Nephron (organoid): ENCODE data around the gene EFNA2.
"Not testable (repeated sequence)": the region's sequence is repeated elsewhere in the genome, so short reads cannot be mapped to it uniquely, and the experiment has no call there.

Source experiments
- H3K27ac Mint-ChIP-seq, 3 experiments: 2 replicates each; pipeline ENCODE4 v1.8.0; 2020; ENCODE audit warnings: mixed read lengths in 3 of 3, mild to moderate bottlenecking in 2 of 3, moderate library complexity in 1 of 3
- H3K27me3 Mint-ChIP-seq: 2 replicates; pipeline ENCODE4 v1.8.0; 2021; ENCODE audit warnings: low read depth, mild to moderate bottlenecking, moderate library complexity, mixed read lengths
- H3K36me3 Mint-ChIP-seq: 2 replicates; pipeline ENCODE4 v1.8.0; 2020; ENCODE audit warnings: low read depth, mixed read lengths
- H3K4me1 Mint-ChIP-seq: 2 replicates; pipeline ENCODE4 v1.8.0; 2020; ENCODE audit warnings: mixed read lengths
- H3K4me3 Mint-ChIP-seq, 3 experiments: 2 replicates each; pipeline ENCODE4 v1.8.0; 2020; ENCODE audit warnings: mild to moderate bottlenecking in 3 of 3, mixed read lengths in 3 of 3, moderate library complexity in 2 of 3
- H3K9me3 Mint-ChIP-seq: 2 replicates; pipeline ENCODE4 v1.8.0; 2020; ENCODE audit warnings: mixed read lengths
- TF ChIP-seq, protein P1 (sequence below), 3 experiments: fragments of 200-600 bp; sonication (generic); IDR thresholded peaks; one replicate each; pipeline ENCODE4 v1.5.0; 2021; ENCODE audit warnings: antibody characterized with exemption in 3 of 3; ENCODE audit not compliant: unreplicated experiment in 3 of 3

EFNA2 gene

DNA sequence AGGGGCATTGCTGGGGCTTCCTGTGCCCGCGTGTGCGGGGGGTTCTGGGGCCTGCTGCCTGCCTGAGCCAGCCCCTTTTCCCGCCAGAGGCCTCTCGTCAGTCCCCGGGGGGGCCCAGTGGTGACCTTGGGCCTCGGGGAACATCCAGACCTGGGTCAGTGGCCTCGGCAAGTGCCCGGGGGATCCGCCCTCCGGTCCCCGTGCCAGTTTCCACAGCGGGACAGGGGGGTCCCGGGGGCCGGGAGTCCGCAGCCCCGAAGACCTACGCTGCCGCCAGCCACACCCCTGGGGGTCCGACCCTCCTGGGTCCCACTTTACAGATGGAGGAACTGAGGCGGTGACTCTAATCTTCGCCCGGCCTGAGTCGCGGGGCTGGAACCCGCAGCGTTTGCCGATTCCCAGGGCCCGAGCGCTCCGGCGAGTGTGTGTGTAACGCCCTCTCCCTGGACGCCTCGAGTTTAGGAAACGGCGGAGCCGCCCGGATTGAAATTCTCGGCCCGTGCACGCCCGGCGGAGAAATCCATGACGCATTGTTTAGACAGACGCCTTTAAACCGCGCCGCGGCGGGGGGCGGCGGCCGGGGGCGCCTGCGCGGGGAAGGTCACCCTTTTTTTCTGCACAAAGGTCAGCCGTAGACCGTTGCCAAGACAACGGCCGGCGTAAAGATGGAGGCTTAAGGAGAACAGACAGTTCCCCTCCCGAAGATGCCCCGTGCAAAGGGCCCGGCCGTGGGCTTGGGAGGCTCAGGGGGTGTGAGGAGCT is 39.3 kb downstream of the EFNA2 start:
- Mint-ChIP-seq H3K4me3 (no peak overlapping the region), H3K36me3 (no peaks in the 10 kb centered on the region), H3K27me3 (peaks cover 11% of the 10 kb centered on the region), H3K4me1 (no peaks in the 10 kb centered on the region), H3K27ac (no peak overlapping the region), H3K9me3 (no peaks in the 10 kb centered on the region)
- TF ChIP-seq, protein P1, sequence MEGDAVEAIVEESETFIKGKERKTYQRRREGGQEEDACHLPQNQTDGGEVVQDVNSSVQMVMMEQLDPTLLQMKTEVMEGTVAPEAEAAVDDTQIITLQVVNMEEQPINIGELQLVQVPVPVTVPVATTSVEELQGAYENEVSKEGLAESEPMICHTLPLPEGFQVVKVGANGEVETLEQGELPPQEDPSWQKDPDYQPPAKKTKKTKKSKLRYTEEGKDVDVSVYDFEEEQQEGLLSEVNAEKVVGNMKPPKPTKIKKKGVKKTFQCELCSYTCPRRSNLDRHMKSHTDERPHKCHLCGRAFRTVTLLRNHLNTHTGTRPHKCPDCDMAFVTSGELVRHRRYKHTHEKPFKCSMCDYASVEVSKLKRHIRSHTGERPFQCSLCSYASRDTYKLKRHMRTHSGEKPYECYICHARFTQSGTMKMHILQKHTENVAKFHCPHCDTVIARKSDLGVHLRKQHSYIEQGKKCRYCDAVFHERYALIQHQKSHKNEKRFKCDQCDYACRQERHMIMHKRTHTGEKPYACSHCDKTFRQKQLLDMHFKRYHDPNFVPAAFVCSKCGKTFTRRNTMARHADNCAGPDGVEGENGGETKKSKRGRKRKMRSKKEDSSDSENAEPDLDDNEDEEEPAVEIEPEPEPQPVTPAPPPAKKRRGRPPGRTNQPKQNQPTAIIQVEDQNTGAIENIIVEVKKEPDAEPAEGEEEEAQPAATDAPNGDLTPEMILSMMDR (IDR thresholded peaks at IDR 0.05; ENCODE audit: unreplicated experiment in 3 of 3): no peak

DNA sequence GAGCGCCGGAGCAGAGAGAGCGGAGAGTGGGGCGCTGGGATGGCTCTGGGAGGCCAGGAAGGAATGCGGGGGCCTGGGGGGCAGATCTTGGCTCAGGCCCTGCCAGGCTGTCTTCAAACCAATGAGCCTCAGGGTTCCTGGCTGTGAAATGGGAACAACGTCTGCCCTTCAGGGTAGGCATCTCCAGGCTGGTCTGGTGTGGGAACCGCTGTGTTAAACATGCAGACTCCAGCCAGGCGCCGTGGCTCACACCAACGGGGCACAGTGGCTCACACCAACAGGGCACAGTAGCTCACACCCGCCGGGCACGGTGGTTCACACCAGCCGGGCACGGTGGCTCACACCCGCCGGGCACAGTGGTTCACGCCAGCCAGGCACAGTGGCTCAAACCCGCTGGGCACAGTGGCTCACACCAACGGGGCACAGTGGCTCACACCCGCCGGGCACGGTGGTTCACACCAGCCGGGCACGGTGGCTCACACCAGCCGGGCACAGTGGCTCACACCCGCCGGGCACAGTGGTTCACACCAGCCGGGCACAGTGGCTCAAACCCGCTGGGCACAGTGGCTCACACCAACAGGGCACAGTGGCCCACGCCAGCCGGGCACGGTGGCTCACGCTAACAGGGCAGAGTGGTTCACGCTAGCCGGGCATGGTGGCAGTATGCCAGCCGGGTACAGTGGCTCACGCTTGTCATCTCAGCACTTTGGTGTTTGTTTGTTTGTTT is 40.1 kb downstream of the EFNA2 start:
- Mint-ChIP-seq H3K27me3 (peaks cover 11% of the 10 kb centered on the region), H3K27ac (no peak overlapping the region), H3K4me1 (no peaks in the 10 kb centered on the region), H3K36me3 (no peaks in the 10 kb centered on the region), H3K9me3 (no peaks in the 10 kb centered on the region), H3K4me3 (no peak overlapping the region)
- TF ChIP-seq, protein P1 (IDR thresholded peaks at IDR 0.05; ENCODE audit: unreplicated experiment in 3 of 3): no peak

DNA sequence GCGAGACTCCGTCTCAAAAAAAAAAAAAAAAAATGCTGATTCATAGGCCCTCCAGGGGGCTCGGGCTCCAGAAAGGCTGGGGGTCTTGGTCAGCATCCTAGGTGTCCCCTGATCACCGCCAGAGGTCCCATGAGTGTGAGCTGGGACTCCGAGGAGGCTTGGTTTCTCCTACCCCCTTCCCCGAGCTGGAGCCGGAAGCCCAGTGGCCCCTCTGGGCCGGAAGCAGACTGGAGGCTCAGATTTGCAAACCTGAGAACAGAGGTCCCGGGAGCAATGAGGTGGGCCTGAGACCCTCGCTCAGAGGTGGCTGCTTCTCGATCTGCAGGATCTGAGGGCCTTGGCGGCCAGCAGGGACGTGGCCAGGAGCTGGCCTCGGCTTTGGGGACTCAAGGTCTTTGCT is 41.5 kb downstream of the EFNA2 start:
- H3K27me3 Mint-ChIP-seq: peaks cover 6% of the 10 kb centered on the region
- H3K36me3 Mint-ChIP-seq: no peaks in the 10 kb centered on the region

DNA sequence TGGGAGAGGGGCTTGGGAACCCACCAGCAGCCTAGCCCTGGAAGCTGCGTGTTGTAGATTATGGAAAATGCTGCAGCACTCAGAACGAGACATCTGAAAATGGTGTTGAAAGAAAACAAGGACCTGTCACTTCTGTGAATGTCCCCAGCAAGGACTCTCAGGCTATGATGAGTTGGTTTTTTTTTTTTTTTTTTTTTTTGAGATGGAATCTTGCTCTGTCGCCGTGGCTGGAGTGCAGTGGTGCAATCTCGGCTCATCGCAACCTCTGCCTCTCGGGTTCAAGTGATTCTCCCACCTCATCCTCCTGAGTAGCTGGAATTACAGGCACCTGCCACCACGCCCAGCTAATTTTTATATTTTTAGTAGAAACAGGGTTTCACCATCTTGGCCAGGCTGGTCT is 46.5 kb downstream of the EFNA2 start:
- not testable (repeated sequence) for H3K27ac Mint-ChIP-seq, H3K4me3 Mint-ChIP-seq, H3K9me3 Mint-ChIP-seq, H3K36me3 Mint-ChIP-seq, H3K27me3 Mint-ChIP-seq, H3K4me1 Mint-ChIP-seq

More for the DNA sequence above, 41.5 kb downstream of the EFNA2 start:
- Mint-ChIP-seq H3K27ac (no peak overlapping the region), H3K4me1 (no peaks in the 10 kb centered on the region), H3K4me3 (no peak overlapping the region), H3K9me3 (no peaks in the 10 kb centered on the region)
- TF ChIP-seq, protein P1 (IDR thresholded peaks at IDR 0.05; ENCODE audit: unreplicated experiment in 3 of 3): no peak

DNA sequence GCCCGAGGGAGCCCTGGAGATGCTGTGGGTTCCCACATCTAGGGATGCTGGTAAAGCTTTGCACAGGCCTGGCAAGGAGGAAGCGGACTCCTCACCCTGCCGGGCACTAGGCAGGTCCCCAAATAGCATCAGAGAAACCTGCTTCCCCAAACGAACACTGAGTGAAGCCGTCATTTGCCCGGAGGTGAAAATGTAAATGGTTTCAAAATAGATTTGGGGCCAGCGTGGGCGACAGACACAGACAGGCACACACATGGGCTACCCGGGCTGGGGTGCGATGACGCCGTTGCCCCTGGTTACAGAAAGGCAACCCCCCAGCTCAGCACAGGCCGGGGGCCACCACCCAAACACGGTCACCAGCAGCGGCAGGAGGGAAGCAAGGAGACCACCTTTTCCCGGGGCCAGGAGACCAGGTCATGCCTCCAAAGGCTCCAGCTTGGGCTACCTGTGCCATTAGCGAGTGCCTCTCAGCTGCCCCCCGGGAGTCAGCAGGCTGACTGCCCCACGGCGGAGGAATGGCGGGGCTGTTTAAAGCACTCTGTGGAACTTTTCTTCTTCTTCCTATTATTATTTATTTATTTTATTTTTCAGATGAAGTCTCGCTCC is 50.5 kb downstream of the EFNA2 start:
- no peaks in the 10 kb centered on the region for H3K36me3 Mint-ChIP-seq
- no peak overlapping the region for H3K27ac Mint-ChIP-seq
- no peak overlapping the region for H3K4me3 Mint-ChIP-seq
- peaks cover 5% of the 10 kb centered on the region for H3K27me3 Mint-ChIP-seq
- H3K4me1 Mint-ChIP-seq: no peaks in the 10 kb centered on the region
- no peaks in the 10 kb centered on the region for H3K9me3 Mint-ChIP-seq
- TF ChIP-seq, protein P1 (IDR thresholded peaks at IDR 0.05; ENCODE audit: unreplicated experiment in 3 of 3): no peak

DNA sequence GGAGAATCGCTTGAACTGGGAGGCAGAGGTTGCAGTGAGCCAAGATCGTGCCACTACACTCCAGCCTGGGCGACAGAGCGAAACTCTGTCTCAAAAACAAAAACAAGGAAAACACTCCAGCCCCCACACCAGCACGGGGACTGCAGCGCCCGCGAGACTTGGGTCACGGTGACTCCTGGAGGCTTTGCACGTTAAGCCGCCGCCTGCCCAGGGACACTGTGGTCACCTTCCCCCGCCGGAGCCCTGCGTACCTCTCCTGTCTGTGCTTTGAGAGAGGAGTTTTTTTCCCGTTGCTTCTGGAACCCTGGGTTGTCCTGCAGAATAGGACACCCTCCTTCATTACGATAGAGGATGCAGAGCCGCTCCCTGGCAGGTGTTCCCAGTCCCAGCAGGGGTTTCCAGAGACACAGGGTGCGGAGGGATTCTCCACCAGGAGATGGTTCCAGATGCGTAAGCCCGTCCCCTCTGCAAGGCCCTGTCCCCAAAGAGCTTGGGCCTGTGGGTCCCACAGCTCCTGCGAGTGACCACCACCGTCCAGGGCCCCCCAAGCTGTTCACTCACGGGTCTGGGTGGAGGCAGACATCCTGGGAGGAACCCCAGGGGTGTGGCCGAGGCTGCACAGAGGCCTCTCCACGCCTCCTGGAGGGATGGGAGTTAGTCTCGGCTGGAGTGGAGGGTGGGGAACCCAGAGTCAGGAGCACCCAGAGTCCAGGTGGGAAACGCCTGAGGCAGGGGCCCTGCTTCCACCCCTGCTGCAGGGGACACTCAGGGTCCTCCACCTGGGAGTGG is 55.2 kb downstream of the EFNA2 start:
- H3K9me3 Mint-ChIP-seq: no peaks in the 10 kb centered on the region
- no peak overlapping the region for H3K4me3 Mint-ChIP-seq
- H3K36me3 Mint-ChIP-seq: no peaks in the 10 kb centered on the region
- H3K4me1 Mint-ChIP-seq: peaks cover 5% of the 10 kb centered on the region
- no peak overlapping the region for H3K27ac Mint-ChIP-seq
- H3K27me3 Mint-ChIP-seq: peaks cover 9% of the 10 kb centered on the region
- TF ChIP-seq, protein P1 (IDR thresholded peaks at IDR 0.05; ENCODE audit: unreplicated experiment in 3 of 3): no peak
